ENCODE measurements around the gene MRPL22.
"Not testable (repeated sequence)": the region's sequence is repeated elsewhere in the genome, so short reads cannot be mapped to it uniquely, and the experiment has no call there.

Gene MRPL22

GRCh38 chr5:154997746-154998145, 56.9 kb downstream of the MRPL22 start:
- no peak for DNase-seq (ENCODE audit: low read depth)

DNA sequence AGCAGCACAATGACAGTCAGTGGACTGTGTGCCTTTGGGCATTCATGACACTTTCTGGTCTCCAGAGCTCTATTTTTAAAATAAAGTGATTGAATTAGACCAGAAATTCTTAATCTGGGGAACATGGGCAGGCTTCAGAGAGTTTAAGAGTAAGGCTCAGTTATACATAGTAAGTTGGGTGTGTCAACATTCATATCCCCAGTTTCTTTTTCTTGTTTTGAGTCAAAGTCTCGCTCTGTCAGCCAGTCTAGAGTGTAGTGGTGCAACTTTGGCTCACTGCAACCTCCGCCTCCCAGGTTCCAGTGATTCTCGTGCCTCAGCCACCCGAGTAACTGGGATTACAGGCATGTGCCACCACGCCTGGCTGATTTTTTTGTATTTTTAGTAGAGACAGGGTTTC, 59.0 kb downstream of the MRPL22 start:
- no peak for DNase-seq (ENCODE audit: low read depth)

DNA sequence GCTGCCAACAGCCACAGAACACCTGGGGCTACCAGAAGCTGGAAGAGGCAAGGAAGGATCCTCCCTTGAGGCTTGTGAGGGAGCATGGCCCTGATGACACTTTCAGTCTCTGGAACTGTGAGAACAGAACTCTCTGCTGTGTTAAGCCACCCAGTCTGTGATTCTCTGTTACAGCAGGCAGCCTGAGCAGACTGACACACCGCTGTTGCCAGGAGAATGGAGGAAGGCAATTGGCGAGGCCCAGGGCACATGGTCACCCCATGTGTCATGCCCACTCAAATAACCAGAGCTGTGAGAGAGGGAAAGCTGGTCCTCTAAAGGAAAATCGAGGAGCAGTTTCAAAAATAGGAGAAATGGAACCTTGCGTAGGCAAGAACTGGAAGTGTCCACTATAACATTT, 60.6 kb downstream of the MRPL22 start:
- DNase-seq (ENCODE audit: low read depth): no peak

- not testable (repeated sequence) for DNase-seq (ENCODE audit: low read depth)
These were observed 61.8 kb downstream of the MRPL22 start for GRCh38 chr5:155002722-155003121.

DNA sequence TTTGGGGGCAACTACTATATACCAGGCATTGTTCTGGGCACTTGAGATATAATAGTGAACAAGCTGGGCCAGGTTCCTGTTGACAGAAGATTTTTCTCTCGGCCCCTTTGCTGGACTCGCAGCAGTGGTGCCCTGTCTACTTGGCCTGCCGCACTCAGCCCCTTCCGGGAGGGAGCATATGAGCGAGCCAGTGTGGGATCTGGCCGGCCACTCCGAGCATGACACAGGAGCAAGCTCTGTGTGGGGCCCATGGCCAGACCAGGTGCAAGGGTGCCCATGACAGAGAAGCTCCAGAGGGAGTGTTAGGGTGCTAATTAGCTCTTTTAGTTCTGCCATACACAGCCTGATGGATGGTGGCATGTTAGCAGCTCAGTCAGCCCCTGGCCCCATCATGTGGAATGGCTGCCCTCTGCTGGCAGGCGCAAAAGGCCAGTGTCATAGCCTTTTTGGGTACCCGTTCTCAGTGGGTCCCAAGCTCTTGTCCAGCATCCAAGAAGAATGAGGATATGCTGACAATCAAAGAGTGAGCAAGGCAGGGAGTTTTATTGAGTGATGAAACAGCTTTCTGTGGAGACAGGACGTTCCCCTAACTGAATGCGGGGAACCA, 63.4 kb downstream of the MRPL22 start:
- DNase-seq (ENCODE audit: low read depth): no peak

- DNase-seq (ENCODE audit: low read depth): not testable (repeated sequence)
These were observed 65.4 kb downstream of the MRPL22 start for GRCh38 chr5:155006265-155006664.

DNA sequence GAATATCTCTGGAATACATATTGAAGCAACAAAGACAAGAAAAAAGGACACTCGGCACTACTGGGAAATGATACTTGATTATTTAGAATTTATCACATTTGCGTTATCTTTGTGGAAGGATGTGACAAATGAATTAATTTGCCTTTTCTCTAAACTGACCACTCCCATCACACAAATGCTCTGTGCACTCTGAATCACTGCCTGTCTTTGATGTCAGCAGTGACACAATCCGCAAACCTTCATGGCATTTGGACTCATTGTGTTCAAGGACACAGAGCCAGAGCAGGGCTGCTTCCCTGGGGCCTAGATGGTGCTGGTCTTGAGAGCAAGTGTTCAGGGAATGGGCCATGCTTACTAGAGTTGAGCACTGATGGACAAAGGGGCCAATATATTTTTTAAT, 67.8 kb downstream of the MRPL22 start:
- no peak for DNase-seq (ENCODE audit: low read depth)

GRCh38 chr5:155010881-155011280, 70.0 kb downstream of the MRPL22 start:
- DNase-seq (ENCODE audit: low read depth): no peak

GRCh38 chr5:155013526-155013925, 72.7 kb downstream of the MRPL22 start, which contains the start of gene KIF4B:
Gene KIF4B (plus strand): TSS chr5:155013755. CDS start chr5:155013860, 105 bp downstream.
- no peak for DNase-seq (ENCODE audit: low read depth)

DNA sequence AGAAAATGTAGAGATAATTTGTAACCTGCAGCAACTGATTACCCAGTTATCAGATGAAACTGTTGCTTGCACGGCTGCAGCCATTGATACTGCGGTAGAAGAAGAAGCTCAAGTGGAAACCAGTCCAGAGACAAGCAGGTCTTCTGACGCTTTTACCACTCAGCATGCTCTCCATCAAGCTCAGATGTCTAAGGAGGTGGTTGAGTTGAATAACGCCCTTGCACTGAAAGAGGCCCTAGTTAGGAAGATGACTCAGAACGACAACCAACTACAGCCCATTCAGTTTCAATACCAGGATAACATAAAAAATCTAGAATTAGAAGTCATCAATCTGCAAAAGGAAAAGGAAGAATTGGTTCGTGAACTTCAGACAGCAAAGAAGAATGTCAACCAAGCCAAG, 74.4 kb downstream of the MRPL22 start:
- DNase-seq (ENCODE audit: low read depth): no peak

- DNase-seq (ENCODE audit: low read depth): no peak
These were observed 76.7 kb downstream of the MRPL22 start for GRCh38 chr5:155017610-155018009.
